ENCODE results near the gene RAB9A. TPM values are rescaled to one million over a fixed set of nuclear protein-coding genes. Genes with fewer than 3 reads are reported as not detected.

RAB9A gene
- total and polyA plus RNA-seq, 9 of the 15 experiments (the other 6 are each of a cell fraction or from before 2014, with no cell fraction given), result 13.5 to 20.8 (median 17.7) TPM

- TF ChIP-seq, protein P1, sequence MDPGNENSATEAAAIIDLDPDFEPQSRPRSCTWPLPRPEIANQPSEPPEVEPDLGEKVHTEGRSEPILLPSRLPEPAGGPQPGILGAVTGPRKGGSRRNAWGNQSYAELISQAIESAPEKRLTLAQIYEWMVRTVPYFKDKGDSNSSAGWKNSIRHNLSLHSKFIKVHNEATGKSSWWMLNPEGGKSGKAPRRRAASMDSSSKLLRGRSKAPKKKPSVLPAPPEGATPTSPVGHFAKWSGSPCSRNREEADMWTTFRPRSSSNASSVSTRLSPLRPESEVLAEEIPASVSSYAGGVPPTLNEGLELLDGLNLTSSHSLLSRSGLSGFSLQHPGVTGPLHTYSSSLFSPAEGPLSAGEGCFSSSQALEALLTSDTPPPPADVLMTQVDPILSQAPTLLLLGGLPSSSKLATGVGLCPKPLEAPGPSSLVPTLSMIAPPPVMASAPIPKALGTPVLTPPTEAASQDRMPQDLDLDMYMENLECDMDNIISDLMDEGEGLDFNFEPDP (CRISPR knock-in tag; IDR thresholded peaks at IDR 0.05), result no peak
- TF ChIP-seq, protein P2, sequence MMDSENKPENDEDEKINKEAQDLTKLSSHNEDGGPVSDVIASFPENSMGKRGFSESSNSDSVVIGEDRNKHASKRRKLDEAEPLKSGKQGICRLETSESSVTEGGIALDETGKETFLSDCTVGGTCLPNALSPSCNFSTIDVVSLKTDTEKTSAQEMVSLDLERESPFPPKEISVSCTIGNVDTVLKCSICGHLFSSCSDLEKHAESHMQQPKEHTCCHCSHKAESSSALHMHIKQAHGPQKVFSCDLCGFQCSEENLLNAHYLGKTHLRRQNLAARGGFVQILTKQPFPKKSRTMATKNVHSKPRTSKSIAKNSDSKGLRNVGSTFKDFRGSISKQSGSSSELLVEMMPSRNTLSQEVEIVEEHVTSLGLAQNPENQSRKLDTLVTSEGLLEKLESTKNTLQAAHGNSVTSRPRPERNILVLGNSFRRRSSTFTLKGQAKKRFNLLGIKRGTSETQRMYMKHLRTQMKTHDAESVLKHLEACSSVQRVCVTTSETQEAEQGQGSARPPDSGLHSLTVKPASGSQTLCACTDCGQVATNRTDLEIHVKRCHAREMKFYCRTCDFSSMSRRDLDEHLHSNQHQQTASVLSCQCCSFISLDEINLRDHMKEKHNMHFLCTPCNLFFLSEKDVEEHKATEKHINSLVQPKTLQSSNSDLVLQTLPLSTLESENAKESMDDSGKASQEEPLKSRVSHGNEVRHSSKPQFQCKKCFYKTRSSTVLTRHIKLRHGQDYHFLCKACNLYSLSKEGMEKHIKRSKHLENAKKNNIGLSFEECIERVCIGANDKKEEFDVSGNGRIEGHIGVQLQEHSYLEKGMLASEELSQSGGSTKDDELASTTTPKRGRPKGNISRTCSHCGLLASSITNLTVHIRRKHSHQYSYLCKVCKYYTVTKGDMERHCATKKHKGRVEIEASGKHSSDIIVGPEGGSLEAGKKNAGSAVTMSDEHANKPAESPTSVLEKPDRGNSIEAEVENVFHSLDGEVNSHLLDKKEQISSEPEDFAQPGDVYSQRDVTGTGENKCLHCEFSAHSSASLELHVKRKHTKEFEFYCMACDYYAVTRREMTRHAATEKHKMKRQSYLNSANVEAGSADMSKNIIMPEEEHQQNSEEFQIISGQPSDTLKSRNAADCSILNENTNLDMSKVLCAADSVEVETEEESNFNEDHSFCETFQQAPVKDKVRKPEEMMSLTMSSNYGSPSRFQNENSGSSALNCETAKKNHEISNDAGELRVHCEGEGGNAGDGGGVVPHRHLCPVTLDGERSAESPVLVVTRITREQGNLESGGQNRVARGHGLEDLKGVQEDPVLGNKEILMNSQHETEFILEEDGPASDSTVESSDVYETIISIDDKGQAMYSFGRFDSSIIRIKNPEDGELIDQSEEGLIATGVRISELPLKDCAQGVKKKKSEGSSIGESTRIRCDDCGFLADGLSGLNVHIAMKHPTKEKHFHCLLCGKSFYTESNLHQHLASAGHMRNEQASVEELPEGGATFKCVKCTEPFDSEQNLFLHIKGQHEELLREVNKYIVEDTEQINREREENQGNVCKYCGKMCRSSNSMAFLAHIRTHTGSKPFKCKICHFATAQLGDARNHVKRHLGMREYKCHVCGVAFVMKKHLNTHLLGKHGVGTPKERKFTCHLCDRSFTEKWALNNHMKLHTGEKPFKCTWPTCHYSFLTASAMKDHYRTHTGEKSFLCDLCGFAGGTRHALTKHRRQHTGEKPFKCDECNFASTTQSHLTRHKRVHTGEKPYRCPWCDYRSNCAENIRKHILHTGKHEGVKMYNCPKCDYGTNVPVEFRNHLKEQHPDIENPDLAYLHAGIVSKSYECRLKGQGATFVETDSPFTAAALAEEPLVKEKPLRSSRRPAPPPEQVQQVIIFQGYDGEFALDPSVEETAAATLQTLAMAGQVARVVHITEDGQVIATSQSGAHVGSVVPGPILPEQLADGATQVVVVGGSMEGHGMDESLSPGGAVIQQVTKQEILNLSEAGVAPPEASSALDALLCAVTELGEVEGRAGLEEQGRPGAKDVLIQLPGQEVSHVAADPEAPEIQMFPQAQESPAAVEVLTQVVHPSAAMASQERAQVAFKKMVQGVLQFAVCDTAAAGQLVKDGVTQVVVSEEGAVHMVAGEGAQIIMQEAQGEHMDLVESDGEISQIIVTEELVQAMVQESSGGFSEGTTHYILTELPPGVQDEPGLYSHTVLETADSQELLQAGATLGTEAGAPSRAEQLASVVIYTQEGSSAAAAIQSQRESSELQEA (IDR thresholded peaks at IDR 0.05; ENCODE audit: low read depth), result no peak
- TF ChIP-seq GABPB1 (CRISPR knock-in tag; IDR thresholded peaks at IDR 0.05) (no peak), NR4A1 (CRISPR knock-in tag; IDR thresholded peaks at IDR 0.05) (no peak), NR4A1 (tag; IDR thresholded peaks at IDR 0.05) (no peak), NR3C1 (CRISPR knock-in tag; IDR thresholded peaks at IDR 0.05) (no peak)
These were observed 24.9 kb upstream of the RAB9A start (continued) for GRCh38 chrX:13664020-13664419.
